Measurements from ENCODE around the gene TCHHL1. TPM values are rescaled to one million over a fixed set of nuclear protein-coding genes. Genes with fewer than 3 reads are reported as not detected.

Gene TCHHL1
- total RNA-seq, 1 experiment from 2014 or later: not detected

GRCh38 chr1:152067150-152067549 lies 21.7 kb downstream of the TCHHL1 start:
- H4K20me1 ChIP-seq (ENCODE audit: insufficient read depth): no peaks in the 10 kb centered on the region
- ChIA-PET RAD21 (ENCODE audit: low non-redundant PET in 1 of 2, low total read pairs in 2 of 2, uncharacterized antibody in 2 of 2, unreplicated experiment in 2 of 2) (no interaction called here), CTCF (no interaction called here), POLR2A (no interaction called here)
- ATAC-seq: no peak
- no peak overlapping the region for H3K4me3 ChIP-seq (replicated peaks in 1 of 2; ENCODE audit: low read depth in 1 of 2, low read length in 2 of 2)
- H3K27me3 ChIP-seq (ENCODE audit: insufficient read depth, low read length): peaks cover 63% of the 10 kb centered on the region
- H3K36me3 ChIP-seq (ENCODE audit: control insufficient read depth in 1 of 2, insufficient read depth in 2 of 2, low read length in 2 of 2): no peaks in the 10 kb centered on the region
- no peaks in the 10 kb centered on the region for H3K79me2 ChIP-seq (ENCODE audit: insufficient read depth, low read length)
- BruUV-seq (replicated peaks): no TSS peak
- H2AFZ ChIP-seq (ENCODE audit: low read depth, low read length, poor library complexity, severe bottlenecking): no peak overlapping the region
- no peaks in the 10 kb centered on the region for H3K9me2 ChIP-seq (ENCODE audit: insufficient read depth)
- DNase-seq (ENCODE audit: low read depth, low spot score): no peak
- H3K27ac ChIP-seq (ENCODE audit: low read depth, low read length): no peak overlapping the region
- H3K4me1 ChIP-seq (ENCODE audit: control insufficient read depth in 1 of 2, insufficient read depth in 2 of 2, low read length in 2 of 2): no peaks in the 10 kb centered on the region
- H3K4me2 ChIP-seq (ENCODE audit: low read length): no peak overlapping the region
- intact Hi-C loops (cut with micrococcal nuclease): no loop called here
- H3K9me3 ChIP-seq (ENCODE audit: control insufficient read depth in 1 of 2, insufficient read depth in 1 of 2, low read depth in 1 of 2, low read length in 2 of 2): no peaks in the 10 kb centered on the region; a peak in 1 of 4 replicates
- no peak overlapping the region for H3K9ac ChIP-seq (ENCODE audit: low read length)
- TF ChIP-seq SP1 (IDR thresholded peaks at IDR 0.05; ENCODE audit: low read depth) (no peak), ATF3 (IDR thresholded peaks at IDR 0.05) (no peak), ELF1 (IDR thresholded peaks at IDR 0.05; ENCODE audit: borderline replicate concordance, low read depth) (no peak), POLR2AphosphoS5 (IDR thresholded peaks at IDR 0.05; ENCODE audit: low read depth, low read length) (no peak), EZH2phosphoT487 (IDR thresholded peaks at IDR 0.05; ENCODE audit: borderline replicate concordance) (no peak), SRF (IDR thresholded peaks at IDR 0.05; ENCODE audit: low read depth) (no peak), MAX (IDR thresholded peaks at IDR 0.05) (no peak)
- TF ChIP-seq, protein P1, sequence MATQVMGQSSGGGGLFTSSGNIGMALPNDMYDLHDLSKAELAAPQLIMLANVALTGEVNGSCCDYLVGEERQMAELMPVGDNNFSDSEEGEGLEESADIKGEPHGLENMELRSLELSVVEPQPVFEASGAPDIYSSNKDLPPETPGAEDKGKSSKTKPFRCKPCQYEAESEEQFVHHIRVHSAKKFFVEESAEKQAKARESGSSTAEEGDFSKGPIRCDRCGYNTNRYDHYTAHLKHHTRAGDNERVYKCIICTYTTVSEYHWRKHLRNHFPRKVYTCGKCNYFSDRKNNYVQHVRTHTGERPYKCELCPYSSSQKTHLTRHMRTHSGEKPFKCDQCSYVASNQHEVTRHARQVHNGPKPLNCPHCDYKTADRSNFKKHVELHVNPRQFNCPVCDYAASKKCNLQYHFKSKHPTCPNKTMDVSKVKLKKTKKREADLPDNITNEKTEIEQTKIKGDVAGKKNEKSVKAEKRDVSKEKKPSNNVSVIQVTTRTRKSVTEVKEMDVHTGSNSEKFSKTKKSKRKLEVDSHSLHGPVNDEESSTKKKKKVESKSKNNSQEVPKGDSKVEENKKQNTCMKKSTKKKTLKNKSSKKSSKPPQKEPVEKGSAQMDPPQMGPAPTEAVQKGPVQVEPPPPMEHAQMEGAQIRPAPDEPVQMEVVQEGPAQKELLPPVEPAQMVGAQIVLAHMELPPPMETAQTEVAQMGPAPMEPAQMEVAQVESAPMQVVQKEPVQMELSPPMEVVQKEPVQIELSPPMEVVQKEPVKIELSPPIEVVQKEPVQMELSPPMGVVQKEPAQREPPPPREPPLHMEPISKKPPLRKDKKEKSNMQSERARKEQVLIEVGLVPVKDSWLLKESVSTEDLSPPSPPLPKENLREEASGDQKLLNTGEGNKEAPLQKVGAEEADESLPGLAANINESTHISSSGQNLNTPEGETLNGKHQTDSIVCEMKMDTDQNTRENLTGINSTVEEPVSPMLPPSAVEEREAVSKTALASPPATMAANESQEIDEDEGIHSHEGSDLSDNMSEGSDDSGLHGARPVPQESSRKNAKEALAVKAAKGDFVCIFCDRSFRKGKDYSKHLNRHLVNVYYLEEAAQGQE (IDR thresholded peaks at IDR 0.05; ENCODE audit: low read depth): no peak
- TF ChIP-seq, protein P2, sequence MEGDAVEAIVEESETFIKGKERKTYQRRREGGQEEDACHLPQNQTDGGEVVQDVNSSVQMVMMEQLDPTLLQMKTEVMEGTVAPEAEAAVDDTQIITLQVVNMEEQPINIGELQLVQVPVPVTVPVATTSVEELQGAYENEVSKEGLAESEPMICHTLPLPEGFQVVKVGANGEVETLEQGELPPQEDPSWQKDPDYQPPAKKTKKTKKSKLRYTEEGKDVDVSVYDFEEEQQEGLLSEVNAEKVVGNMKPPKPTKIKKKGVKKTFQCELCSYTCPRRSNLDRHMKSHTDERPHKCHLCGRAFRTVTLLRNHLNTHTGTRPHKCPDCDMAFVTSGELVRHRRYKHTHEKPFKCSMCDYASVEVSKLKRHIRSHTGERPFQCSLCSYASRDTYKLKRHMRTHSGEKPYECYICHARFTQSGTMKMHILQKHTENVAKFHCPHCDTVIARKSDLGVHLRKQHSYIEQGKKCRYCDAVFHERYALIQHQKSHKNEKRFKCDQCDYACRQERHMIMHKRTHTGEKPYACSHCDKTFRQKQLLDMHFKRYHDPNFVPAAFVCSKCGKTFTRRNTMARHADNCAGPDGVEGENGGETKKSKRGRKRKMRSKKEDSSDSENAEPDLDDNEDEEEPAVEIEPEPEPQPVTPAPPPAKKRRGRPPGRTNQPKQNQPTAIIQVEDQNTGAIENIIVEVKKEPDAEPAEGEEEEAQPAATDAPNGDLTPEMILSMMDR (IDR thresholded peaks at IDR 0.05 in 2 of 3, conservative IDR thresholded peaks at IDR 0.05 in 1 of 3; ENCODE audit: borderline replicate concordance in 1 of 3, insufficient read depth in 1 of 3, low read depth in 2 of 3, low read length in 2 of 3): no peak

All from HCT116 (cell line).